H9 (cell line): ENCODE results near the gene SDK1. TPM values are rescaled to one million over a fixed set of nuclear protein-coding genes. Genes with fewer than 3 reads are reported as not detected.

Experiments
- DNase-seq: peaks from one replicate; pipeline ENCODE4 v3.0.0-alpha.2; 2017
- H2AFZ ChIP-seq: one replicate; pipeline ENCODE4 v1.6.1; 2013; ENCODE audit warnings: mild to moderate bottlenecking, low read length, control low read depth, moderate library complexity
- H2AK5ac ChIP-seq: 2 replicates; pipeline ENCODE4 v1.6.1; 2013; ENCODE audit warnings: low read length, control low read depth, mixed read lengths; ENCODE audit not compliant: insufficient read length
- H2BK120ac ChIP-seq: one replicate; pipeline ENCODE4 v1.6.1; 2013; ENCODE audit warnings: low read depth, mild to moderate bottlenecking, low read length, control low read depth, inconsistent platforms; ENCODE audit not compliant: poor library complexity, severe bottlenecking
- H2BK12ac ChIP-seq: 2 replicates; pipeline ENCODE4 v1.6.1; 2013; ENCODE audit warnings: low read length, control low read depth, mixed read lengths, low read depth; ENCODE audit not compliant: insufficient read length
- H2BK15ac ChIP-seq: 2 replicates; pipeline ENCODE4 v1.6.1; 2013; ENCODE audit warnings: low read depth, low read length, control low read depth
- H2BK20ac ChIP-seq: one replicate; pipeline ENCODE4 v1.6.1; 2013; ENCODE audit warnings: low read depth, mild to moderate bottlenecking, low read length, control low read depth, inconsistent platforms; ENCODE audit not compliant: poor library complexity, severe bottlenecking
- H2BK5ac ChIP-seq: 2 replicates; pipeline ENCODE4 v1.6.1; 2013; ENCODE audit warnings: low read length, control low read depth, mixed read lengths; ENCODE audit not compliant: insufficient read length
- H3K14ac ChIP-seq: 2 replicates; pipeline ENCODE4 v1.6.1; 2013; ENCODE audit warnings: low read length, control low read depth; ENCODE audit not compliant: insufficient read depth
- H3K18ac ChIP-seq: 2 replicates; pipeline ENCODE4 v1.6.1; 2013; ENCODE audit warnings: low read depth, mild to moderate bottlenecking, mixed read lengths, low read length, control low read depth; ENCODE audit not compliant: insufficient read length
- H3K23ac ChIP-seq: 2 replicates; pipeline ENCODE4 v1.6.1; 2013; ENCODE audit warnings: low read length, control low read depth, mixed read lengths, low read depth; ENCODE audit not compliant: insufficient read length
- H3K23me2 ChIP-seq: 2 replicates; pipeline ENCODE4 v1.6.1; 2013; ENCODE audit warnings: low read depth, mild to moderate bottlenecking, mixed read lengths, low read length, control low read depth; ENCODE audit not compliant: insufficient read length, poor library complexity, severe bottlenecking
- H3K27ac ChIP-seq: 2 replicates; pipeline ENCODE4 v1.5.1; 2013; ENCODE audit warnings: low read length, control low read depth, mixed read lengths, low read depth; ENCODE audit not compliant: insufficient read length
- H3K27me3 ChIP-seq: 2 replicates; pipeline ENCODE4 v1.6.1; 2013; ENCODE audit warnings: low read length, control low read depth, inconsistent platforms; ENCODE audit not compliant: insufficient read depth
- H3K4ac ChIP-seq: 2 replicates; pipeline ENCODE4 v1.6.1; 2013; ENCODE audit warnings: low read depth, mild to moderate bottlenecking, control low read depth, inconsistent platforms, low read length, moderate library complexity
- H3K4me1 ChIP-seq: 2 replicates; pipeline ENCODE4 v1.6.1; 2013; ENCODE audit warnings: low read length, control low read depth, inconsistent platforms; ENCODE audit not compliant: insufficient read depth
- H3K4me2 ChIP-seq: 2 replicates; pipeline ENCODE4 v1.6.1; 2013; ENCODE audit warnings: low read length, control low read depth, mixed read lengths; ENCODE audit not compliant: insufficient read length, insufficient read depth
- H3K56ac ChIP-seq: 2 replicates; pipeline ENCODE4 v1.6.1; 2013; ENCODE audit warnings: low read depth, mild to moderate bottlenecking, mixed read lengths, low read length, control low read depth; ENCODE audit not compliant: insufficient read length
- H3K79me1 ChIP-seq: 2 replicates; pipeline ENCODE4 v1.6.1; 2013; ENCODE audit warnings: low read depth, mild to moderate bottlenecking, moderate library complexity, low read length, control low read depth, inconsistent platforms; ENCODE audit not compliant: insufficient read depth, poor library complexity, severe bottlenecking
- H3K79me2 ChIP-seq: 2 replicates; pipeline ENCODE4 v1.6.1; 2013; ENCODE audit warnings: low read length, control low read depth, inconsistent platforms; ENCODE audit not compliant: insufficient read depth
- H3K9ac ChIP-seq: 2 replicates; pipeline ENCODE4 v1.6.1; 2013; ENCODE audit warnings: low read length, control low read depth, mixed read lengths; ENCODE audit not compliant: insufficient read length; ENCODE audit errors: extremely low read depth
- H3K9me3 ChIP-seq: one replicate; pipeline ENCODE4 v1.6.1; 2013; ENCODE audit warnings: low read depth, low read length, inconsistent platforms; ENCODE audit not compliant: control insufficient read depth
- H3T11ph ChIP-seq: one replicate; pipeline ENCODE4 v1.6.1; 2013; ENCODE audit warnings: mild to moderate bottlenecking, low read length, control low read depth, inconsistent platforms
- H4K20me1 ChIP-seq: one replicate; pipeline ENCODE4 v1.6.1; 2013; ENCODE audit not compliant: control insufficient read depth, insufficient read length, insufficient read depth
- H4K5ac ChIP-seq: 2 replicates; pipeline ENCODE4 v1.6.1; 2013; ENCODE audit warnings: low read depth, mild to moderate bottlenecking, mixed read lengths, low read length, control low read depth; ENCODE audit not compliant: insufficient read length
- H4K8ac ChIP-seq: replicated peaks from 2 replicates; pipeline ENCODE4 v1.6.1; 2013; ENCODE audit warnings: low read length, control low read depth, mixed read lengths, low read depth; ENCODE audit not compliant: insufficient read length
- H4K91ac ChIP-seq: 2 replicates; pipeline ENCODE4 v1.6.1; 2013; ENCODE audit warnings: low read depth, mild to moderate bottlenecking, moderate library complexity, mixed read lengths, low read length, control low read depth; ENCODE audit not compliant: insufficient read length
- H3K27ac Mint-ChIP-seq, 3 experiments: 2 replicates in 2 of 3; 3 replicates in 1 of 3; pipeline ENCODE4 v1.8.0; 2020 to 2021; ENCODE audit warnings: mixed read lengths in 3 of 3, mild to moderate bottlenecking in 1 of 3, moderate library complexity in 1 of 3
- H3K27me3 Mint-ChIP-seq: 2 replicates; pipeline ENCODE4 v1.8.0; 2021; ENCODE audit warnings: low read depth, mild to moderate bottlenecking, moderate library complexity, mixed read lengths
- H3K36me3 Mint-ChIP-seq, 3 experiments: 2 replicates in 2 of 3; 3 replicates in 1 of 3; pipeline ENCODE4 v1.8.0; 2020 to 2021; ENCODE audit warnings: low read depth in 3 of 3, mixed read lengths in 3 of 3; ENCODE audit not compliant: insufficient read depth in 1 of 3
- H3K4me1 Mint-ChIP-seq, 2 experiments: 2 replicates each; pipeline ENCODE4 v1.8.0; 2020; ENCODE audit warnings: mixed read lengths in 2 of 2
- H3K4me3 Mint-ChIP-seq, 2 experiments: 2 replicates in 1 of 2; 3 replicates in 1 of 2; pipeline ENCODE4 v1.8.0; 2020 to 2021; ENCODE audit warnings: mild to moderate bottlenecking in 2 of 2, mixed read lengths in 2 of 2, moderate library complexity in 1 of 2
- H3K9me3 Mint-ChIP-seq, 2 experiments: 2 replicates in 1 of 2; 3 replicates in 1 of 2; pipeline ENCODE4 v1.8.0; 2020; ENCODE audit warnings: mild to moderate bottlenecking in 2 of 2, mixed read lengths in 2 of 2, moderate library complexity in 1 of 2
- CTCF ChIP-seq: fragments of 200-600 bp; sonication (generic); conservative IDR thresholded peaks from 3 replicates; pipeline ENCODE4 v1.8.0; 2021; ENCODE audit warnings: antibody characterized with exemption, mild to moderate bottlenecking
- WGBS: extraction: QIAGEN DNeasy Blood & Tissue Kit; methylation state at CpG from one replicate; pipeline ENCODE4 v1.1.7; 2013; ENCODE audit warnings: missing lambda C conversion rate, low lambda C conversion rate, mixed read lengths; ENCODE audit not compliant: insufficient read length; ENCODE audit errors: extremely low coverage; 5-methylcytosine and 5-hydroxymethylcytosine counted together
- total RNA-seq: library from RNA; stranded (reverse); gene quantifications from 2 replicates; pipeline ENCODE4 v1.2.1, GENCODE V29; 2021

SDK1 gene
- total RNA-seq, 1 experiment from 2014 or later, result 8.7 TPM

GRCh38 chr7:3591944-3592343 is 290.9 kb downstream of the SDK1 start:
- H3K23me2 ChIP-seq, result no peaks in the 10 kb centered on the region
- H3K4me1 ChIP-seq, result no peaks in the 10 kb centered on the region; the same call in 1 of the 2 replicates

More at GRCh38 chr7:3591944-3592343, 290.9 kb downstream of the SDK1 start:
- Histone ChIP-seq H3K27ac (no peak overlapping the region), H2BK15ac (no peak overlapping the region), H3K27me3 (no peaks in the 10 kb centered on the region), H3K79me1 (no peaks in the 10 kb centered on the region), H3K4ac (no peak overlapping the region), H3T11ph (no peak overlapping the region), H4K5ac (no peak overlapping the region), H2BK120ac (no peak overlapping the region), H2AFZ (no peak overlapping the region), H4K8ac (no peak overlapping the region), H3K56ac (no peak overlapping the region), H2BK12ac (no peak overlapping the region), H2BK20ac (no peak overlapping the region), H4K20me1 (no peaks in the 10 kb centered on the region), H3K9me3 (no peaks in the 10 kb centered on the region), H4K91ac (no peak overlapping the region), H3K23ac (no peak overlapping the region), H3K14ac (no peak overlapping the region), H3K79me2 (no peaks in the 10 kb centered on the region), H2AK5ac (no peak overlapping the region), H2BK5ac (no peak overlapping the region), H3K18ac (no peak overlapping the region), H3K4me2 (no peak overlapping the region), H3K9ac (no peak overlapping the region)
- WGBS, result no CpG with 5 or more reads among the region's 4 CpGs
- Mint-ChIP-seq H3K4me3 (peak overlapping the region in 1 of 2 experiments; percentile 10; a peak in 2 of 5 replicates), H3K9me3 (no peaks in the 10 kb centered on the region), H3K27me3 (no peaks in the 10 kb centered on the region), H3K36me3 (0 out of 7 replicates have a peak, but pooled peaks cover 0 to 1% (median 0%) of the 10 kb centered on the region in 3 experiments), H3K27ac (peak overlapping the region in 1 of 3 experiments; percentile 87; a peak in 3 of 7 replicates), H3K4me1 (peaks cover 23 to 28% of the 10 kb centered on the region in 2 experiments)
- no peak for DNase-seq
- TF ChIP-seq CTCF, result no peak
